HG03520 (cell line): ENCODE results near the gene FREM2.
A peak's percentile ranks its signal among the peaks of the same experiment; 100 is the strongest.

Experiments used
- ATAC-seq: cut with Tn5 transposase; IDR thresholded peaks from one replicate; pipeline ENCODE4 v1.9.1; 2021; ENCODE audit warnings: mild to moderate bottlenecking, moderate library complexity; ENCODE audit not compliant: unreplicated experiment

FREM2 gene

DNA sequence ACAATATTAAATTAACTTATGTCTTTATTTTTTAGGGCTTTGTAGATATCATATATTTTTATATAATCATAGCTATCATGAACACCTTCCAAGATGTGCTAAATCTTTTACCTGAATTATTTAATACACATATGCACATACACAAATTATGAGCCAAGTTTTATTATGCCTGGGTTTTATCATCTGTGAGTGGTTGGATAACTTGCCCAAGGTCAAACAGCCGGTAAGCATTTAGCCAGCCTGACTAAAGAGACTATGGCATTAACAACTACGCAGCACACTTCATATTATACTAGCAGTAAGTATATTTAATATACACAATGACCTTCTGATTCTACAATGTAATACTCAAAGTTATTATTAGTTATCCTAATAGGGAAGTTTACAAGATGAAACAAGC, 132.7 kb downstream of the FREM2 start:
- ATAC-seq, result no peak

DNA sequence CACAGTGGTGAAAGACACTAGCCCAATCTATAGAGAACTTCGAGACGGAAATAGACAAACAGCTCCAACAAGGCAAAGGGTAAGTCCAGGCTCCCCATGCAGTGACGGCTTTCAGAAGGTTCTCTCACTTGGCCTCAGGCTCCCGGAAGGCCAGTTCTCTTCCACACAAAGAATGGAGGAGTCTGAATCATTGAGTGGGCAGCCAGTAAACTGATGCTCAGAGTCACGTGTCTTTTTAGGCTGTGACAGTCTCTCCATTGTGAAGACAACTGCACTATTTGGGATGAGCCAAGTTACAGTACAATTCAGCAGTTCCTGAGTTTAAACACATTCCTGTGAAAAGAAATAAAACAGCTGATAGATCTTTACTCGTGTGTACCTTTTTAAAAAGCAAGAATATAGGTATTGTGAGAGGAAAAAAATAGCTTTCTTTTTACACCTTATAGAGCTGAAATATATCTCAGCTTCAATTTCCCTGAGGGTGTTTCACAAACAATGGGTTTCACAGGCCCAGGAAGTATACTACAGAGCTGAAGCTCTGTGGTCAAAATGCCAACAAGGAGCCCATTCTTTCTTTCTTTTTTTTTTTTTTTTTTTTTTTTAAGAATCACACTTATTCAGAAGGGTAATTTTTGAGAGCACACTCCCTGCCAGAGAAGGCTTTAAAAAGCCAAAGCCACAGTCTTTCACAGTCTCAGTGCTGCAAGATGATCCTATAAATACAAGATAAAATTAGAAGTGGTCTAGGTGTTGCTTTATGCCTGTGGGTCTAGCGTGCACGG, 135.1 kb downstream of the FREM2 start:
- ATAC-seq, result no peak

DNA sequence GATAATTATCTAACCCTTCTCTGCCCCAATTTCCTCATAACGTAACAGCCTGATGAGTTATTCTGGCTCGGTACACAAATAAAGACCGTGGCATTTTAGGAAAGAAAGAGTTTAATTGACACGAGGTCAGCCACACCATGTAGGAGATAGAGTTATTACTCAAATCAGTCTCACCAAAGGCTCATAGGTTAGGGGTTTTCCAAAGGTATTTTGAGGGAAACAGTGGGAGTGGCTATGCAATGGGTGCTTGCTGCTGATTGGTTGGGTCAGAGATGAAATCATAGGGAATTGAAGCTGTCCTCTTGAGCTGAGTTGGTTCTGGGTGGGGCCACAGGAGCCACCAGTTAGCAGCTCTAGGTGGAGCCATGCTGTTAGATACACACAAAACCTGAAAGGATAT, 137.5 kb downstream of the FREM2 start:
- ATAC-seq, result peak; percentile 71

DNA sequence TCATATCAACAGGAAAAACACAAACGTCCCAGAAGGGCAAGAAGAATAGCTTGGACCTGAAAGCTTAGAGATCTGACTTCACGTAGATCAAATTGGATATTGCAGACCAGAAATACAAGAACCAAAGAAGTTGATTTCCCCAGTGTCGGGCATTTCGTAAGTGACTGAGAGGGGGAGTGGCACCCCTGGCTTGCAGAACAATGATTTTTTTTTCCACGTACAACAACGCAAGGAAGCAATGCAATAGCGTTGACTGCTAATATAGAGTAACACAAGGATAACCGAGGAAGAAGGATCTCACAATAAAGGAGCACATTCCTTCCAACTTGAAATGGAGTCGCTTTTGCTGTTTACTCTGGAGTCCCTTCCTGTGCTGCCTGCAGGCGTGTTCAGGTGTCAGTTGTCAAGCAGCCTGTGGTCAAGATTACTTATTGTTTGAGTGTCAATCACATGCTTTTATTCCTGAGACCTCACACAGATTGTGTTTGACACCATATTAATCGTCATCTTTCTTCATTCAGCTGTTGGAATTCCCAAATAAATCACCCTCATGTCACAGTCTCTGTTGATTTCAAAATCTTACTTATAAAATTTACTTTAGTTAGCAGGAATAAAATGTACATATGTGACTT, 139.4 kb downstream of the FREM2 start:
- no peak for ATAC-seq

DNA sequence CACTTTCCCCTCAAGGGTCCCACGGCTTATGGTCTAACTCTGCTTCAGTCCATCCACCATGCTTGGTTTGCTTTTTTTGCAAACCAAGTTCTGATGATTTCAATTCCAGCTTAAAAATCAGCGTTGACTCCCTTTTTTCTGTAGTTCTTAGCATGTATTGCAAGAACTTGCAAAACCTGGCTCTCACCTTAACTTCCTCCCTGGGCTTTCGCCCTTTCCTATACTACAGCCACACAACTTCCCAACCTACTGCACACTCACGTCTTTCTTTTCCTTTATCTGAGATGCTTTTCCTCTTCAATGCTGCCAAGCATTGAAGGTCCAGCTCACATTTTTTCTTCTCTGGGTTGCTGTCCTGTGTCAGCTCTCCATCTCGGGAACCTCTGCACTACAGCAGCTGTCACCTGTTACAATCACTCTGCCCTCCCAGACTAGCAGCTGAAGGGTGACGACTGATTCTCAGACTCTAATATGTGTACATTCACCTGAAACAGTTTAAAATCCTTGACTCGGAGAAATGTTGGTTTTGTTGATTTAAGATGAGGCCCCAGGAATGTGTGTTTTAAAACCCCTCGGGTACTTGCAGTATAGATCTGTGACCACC, 143.7 kb downstream of the FREM2 start:
- no peak for ATAC-seq

DNA sequence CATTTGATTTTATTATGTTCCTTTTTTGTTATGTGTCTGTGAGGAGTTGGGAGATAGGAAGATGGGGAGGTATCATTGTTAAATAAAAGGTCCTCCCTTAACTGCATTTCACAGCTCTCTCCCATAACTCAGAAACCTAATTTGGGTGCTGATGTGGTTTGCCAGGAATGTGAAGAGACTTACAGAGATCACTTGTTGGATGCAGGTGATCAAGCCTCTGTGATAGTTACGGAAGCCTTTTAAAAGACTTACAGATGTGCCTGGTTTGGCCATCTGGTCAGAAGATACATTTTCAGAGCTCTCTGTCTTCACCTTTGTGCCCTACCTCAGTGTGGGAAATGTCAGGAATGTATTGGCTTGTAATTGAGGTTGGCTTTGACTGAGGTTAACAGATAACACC, 157.7 kb downstream of the FREM2 start:
- no peak for ATAC-seq

DNA sequence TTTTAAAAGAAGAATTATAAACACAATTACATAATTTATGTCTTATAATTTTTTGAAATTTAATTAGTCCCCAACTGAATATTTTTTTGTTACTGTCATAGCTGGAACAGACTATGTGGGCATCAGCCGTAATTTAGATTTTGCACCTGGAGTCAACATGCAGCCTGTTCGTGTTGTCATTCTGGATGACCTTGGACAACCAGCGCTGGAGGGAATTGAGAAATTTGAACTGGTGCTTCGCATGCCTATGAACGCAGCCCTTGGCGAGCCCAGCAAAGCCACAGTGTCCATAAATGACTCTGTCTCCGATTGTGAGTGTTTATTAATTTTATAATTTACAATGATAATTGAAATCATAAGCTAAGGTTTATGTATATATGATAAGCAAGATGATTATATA, 161.5 kb downstream of the FREM2 start:
- ATAC-seq, result no peak

DNA sequence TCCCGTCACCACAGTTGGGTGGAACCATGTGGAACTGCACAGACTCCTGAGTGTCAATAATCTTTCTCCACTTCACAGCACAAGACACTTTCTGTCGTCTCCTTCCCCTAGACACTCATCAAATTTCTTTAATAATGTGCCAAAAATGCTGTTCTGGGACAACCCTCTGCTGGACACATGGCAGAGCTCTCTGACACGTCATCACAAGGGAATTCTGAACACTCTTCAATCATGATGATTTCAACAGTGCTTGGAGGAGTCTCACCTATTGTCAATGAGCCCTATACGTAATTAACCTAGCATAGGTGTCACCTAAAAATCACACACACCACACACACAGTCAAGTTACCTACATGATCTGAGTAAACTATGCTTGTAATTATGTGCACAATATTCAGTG, 162.4 kb downstream of the FREM2 start:
- no peak for ATAC-seq

DNA sequence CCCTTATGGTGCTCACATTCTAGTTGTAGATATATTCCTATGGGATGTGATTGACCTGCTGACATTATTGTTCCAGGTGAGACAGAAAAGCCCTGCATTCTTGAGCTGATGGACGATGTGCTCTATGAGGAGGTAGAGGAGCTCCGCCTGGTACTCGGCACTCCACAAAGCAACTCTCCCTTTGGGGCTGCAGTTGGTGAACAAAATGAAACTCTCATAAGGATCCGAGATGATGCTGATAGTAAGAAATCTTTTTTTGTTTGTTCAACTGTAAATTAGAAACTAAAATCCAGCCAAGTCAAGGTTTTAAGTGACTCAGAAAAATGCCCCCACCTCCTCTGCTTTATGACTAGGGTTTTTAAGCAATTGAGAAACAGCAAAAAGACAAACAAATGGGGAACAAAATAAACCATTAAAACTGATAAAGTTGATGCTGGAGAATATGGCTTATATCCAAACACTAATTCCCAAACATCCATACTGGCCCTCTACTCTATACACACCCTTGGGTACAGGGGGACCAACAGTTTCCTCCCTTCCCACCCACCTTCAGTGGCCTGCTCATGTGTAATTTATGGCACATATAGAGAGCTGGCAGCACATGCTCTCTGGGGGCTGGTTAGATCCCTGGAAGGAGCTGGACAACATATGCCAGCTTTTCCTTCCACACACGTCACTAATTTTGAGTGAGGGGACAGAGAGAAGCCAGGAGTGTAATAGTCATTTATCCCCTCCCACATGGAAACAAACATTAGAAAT, 164.2 kb downstream of the FREM2 start:
- peak; percentile 64 for ATAC-seq

DNA sequence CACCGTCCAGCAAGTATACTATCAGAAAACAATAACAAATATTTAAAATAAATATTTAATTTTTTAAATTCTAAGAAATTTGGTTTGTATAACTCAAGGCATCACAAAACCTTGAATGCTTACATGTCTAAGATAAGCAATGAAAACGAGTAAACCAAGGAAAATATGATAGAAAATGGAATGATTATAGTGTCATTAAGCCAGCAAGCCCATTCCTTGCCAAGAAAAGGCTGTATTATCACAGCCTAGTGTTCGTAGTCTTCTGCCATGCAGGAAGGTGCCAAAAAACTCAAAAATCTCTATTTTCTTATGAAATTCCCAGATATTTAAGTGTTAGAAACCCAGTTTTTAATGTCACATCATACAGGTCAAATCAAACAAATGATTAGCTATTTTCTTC, 167.3 kb downstream of the FREM2 start:
- no peak for ATAC-seq

DNA sequence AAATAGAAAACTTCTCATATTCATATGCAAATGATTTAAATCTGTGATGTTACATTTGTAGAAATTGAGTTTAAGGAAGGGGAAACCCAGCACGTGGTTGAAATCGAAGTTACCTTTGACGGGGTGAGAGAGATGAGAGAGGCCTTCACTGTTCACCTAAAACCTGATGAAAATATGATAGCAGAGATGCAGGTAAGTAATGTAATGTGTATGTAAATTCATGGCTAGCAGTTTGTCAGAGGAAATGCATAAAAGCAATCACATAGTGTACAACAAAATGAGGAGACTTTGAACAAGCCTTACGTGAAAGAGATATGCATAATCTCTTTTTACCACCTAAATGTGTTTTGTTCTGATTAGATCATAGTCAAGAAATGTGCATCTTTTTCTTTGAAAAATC, 169.2 kb downstream of the FREM2 start:
- ATAC-seq, result no peak

DNA sequence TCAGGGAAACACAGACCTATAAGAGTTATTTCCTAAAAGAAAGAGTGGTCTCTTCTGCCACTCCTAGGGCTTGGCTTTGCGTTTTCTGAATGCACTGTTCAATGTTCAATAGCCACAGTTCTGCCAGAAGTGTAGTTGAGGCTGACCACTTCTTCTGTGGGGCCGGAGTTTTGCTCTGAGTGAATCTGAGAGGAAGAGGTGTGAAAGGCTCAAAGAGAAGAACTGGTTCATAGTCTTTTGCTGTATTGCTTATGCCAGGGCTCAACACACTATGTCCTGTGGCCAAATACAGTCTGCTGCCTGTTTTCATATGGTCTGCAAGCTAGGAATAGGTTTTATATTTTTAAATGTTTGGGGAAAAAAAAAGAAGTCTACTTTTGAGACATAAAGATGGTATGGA, 175.6 kb downstream of the FREM2 start:
- peak; percentile 48 for ATAC-seq

DNA sequence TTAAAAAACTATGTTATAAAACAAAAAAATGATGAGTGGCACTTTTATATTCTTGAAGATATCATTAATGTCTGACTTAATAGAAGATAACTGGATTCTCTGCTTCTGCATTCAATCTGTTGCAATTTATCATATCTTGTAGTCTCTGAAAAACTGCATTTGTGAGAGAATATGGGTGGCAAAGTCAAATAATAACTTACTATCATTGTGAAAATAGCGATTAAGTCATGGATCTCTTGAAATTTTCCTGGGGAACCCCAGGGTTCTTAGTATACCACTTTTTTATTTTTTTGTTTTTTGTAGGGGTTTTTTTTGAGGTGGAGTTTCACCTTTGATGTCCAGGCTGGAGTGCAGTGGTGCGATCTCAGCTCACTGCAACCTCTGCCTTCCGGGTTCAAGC, 176.7 kb downstream of the FREM2 start:
- ATAC-seq, result no peak

DNA sequence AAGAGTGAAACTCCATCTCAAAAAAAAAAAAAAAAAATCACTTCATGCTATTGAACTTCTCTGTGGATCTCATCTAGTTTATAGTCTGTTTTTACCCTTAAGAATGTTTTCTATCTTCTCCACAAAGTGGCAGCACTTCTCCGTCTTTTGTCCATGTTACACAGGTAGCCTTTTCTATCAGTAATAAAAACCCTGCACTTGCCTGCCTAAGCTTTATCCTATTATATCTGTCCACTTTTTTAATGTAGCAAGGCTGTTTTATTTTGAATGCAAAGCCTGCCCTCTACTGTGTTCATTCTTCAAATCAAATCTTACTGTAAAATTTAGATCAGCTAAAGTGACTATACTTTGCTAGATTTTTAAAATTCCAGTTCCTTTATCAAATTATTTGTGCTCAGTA, 179.8 kb downstream of the FREM2 start:
- ATAC-seq, result no peak

DNA sequence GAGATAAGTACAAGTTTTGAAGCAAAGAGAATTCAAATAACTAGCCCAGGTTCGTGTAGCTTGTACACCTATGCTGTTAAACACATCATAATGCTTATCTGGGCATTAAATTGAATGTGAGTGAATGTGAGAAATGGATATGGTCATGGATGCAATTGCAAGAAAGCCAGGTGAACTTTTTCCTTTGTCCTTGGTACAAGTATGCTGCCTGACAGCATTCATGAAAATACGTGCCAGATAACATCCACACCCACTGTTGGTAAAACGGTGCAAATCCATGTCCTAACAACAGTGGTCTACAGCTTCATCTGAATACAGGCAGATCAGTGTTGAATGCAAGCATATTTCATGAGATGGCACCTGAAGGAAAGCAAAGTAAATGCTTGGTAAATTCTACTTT, 181.5 kb downstream of the FREM2 start:
- ATAC-seq, result no peak

DNA sequence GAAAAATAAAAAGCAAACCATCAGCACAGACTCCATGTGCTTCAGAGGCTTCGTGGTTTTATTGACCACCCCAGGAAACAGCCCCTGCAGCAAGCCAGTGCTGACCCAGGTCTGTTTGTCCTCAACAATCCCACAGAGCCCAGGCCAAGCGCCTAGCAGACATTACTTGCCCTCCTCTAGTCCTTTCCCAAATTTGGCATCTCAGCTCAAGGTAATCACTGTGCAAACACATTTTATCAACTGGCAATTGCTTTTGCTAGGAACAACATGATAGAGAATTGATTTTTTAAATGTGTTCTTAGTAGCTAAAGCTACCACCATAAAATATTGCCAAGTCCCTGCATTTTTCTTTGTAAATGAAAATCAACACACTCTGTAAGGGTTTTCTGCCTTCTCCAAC, 182.0 kb downstream of the FREM2 start:
- no peak for ATAC-seq

DNA sequence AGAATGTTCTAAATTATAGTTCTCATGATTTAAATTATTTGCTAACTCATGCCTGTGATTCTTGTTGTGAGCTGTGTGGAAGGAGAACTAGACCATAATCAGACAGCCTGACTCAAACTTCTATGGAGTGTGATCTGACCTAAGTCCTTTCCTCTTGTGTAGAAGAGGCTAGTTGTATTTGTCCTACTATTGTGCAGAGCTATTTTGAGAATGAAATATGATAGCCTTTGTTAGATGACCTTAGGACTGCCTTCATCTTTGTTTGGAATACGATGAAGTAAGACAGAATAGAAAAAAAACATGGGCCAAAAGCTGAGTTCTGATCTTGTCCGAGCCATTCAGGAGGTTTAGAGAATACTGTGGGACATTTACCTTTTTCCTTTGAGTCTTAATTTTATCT, 184.4 kb downstream of the FREM2 start:
- ATAC-seq, result no peak

DNA sequence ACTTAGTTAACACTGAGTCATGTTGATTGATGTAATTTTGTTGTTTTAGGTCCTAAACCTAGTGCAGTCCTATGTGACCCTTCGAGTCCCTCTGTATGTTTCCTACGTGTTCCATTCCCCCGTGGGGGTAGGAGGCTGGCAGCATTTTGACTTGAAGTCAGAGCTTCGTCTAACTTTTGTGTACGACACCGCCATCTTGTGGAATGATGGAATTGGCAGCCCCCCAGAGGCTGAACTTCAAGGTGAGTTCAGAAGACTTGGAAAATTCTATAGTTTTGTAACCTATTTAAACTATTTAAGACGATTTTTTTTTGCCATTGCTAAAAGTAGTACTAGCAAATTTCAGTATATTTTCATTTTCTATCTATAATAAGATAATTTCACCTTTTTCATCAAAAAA, 185.8 kb downstream of the FREM2 start:
- ATAC-seq, result no peak

DNA sequence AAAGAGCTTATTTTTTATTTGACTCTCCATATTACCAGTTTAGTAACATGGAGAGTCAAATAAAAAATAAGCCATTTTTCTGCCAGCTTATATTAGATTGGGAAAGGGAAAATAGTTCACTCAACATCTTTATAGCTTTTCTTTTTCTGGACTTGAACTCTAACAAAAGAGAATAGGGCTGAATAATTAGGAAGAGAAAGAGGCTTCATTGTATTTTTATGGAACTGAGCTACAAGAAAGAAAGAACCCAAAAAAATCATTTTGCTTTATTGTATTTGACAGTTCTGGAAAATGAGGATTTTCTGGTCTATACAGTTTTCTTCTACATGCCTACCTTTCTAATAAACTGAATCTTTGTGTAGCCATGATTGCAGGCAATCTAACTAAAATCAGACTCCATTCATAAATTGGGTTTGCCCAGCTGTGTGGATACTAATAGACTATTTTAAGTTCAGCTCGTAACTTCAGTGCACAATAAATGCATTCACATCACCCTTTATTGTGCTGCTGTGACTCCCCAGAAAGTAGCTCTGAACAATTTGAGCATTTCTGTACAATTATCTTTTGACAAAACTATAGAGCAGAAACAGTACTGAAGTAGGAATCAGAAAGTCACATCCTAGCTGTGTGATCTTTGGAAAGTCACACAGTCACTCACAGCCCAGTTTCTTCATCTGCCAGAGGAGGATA, 188.5 kb downstream of the FREM2 start:
- ATAC-seq, result no peak

DNA sequence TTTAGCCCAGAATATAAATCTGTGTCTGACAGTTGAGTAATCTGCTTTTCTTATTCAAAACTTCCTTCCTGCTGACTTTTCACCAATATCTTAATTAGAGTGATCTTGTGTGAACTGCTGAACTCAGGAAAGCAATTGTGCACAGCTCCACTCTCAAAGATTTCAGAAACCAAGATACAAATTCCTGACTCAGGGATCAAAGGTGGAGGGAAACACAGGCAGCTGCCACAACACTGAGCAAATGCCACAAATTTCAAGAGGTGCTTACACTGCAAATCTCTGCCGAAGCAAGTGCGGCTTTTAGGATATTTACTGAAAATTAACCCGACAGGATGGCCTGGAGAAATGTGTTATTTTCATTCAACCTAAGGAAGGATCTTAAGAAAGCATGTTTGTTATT, 192.4 kb downstream of the FREM2 start:
- no peak for ATAC-seq

DNA sequence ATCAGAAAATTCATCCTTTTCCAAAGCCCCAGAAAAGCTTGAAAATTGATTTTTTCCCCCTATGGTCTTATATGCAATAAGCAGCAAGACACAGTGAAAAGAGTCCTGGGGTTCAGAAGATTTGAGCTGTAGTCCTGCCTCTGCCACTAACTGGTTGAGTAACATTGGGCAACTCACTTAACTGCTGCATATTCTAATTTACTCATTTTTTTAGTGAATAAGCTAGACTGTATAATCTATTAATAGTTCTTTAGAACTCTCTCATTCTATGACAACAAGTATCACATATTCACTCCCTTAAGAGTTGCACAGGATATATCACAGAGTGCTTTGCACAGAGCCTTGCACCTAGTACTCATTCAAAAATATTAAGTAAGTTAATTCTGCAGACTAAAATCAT, 192.9 kb downstream of the FREM2 start:
- ATAC-seq, result no peak
